ENCODE data around the gene SUFU.

DNA sequence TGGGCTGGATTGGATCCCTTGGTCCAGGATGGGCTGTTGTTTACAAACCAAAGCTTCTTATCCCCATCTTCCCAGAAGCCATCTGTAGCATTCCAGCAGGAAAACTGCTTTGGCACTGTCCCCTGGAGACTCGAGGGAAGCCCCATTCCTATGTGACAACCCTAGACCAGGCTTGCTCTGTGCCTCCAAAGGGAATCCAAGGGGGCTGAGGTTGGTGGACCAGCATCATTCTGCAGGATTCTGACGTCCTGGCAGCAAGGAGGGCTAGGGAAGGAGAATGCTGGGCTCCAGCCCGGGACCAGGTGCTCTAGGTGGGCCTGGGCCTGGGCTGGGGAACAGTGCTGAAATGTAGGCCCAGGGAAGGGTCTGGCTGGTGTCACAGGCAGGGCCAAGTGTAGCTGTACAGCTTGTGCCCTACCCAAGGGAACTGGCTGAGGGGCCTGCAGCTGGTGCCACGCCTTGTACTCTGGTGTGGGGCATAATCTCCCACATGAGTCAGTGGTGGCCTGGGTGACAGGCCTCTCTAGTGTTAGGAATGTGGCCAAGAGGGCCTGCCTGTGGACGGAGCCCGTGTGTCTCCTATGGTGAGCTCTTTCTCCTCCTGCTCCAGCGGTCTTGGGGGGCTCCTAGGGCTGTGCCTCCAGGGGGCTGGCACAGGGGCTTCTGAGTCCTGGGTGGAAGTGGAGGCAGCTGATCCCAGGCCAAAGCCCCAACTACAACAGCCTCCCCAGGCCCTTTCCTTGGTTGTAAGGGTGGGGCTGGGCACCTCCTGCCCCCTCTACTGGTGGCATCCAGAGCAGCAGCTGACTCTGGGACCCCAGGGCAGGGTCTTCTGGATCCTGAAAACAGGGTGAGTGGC lies 165.7 kb downstream of the SUFU start:
- no peak for TF ChIP-seq POLR2A (IDR thresholded peaks at IDR 0.05; ENCODE audit: low read depth, low read length)
- TF ChIP-seq POLR2AphosphoS5 (IDR thresholded peaks at IDR 0.05; ENCODE audit: low read depth, low read length): no peak
- no peak for TF ChIP-seq TAF1 (IDR thresholded peaks at IDR 0.05; ENCODE audit: borderline replicate concordance, low read depth, low read length)
